NCI-H187 (cell line): ENCODE measurements around the gene NR2F1.

Experiments
- DNase-seq, 2 experiments: peaks; one replicate each; lab custom pipeline; 2025; lab: John Stamatoyannopoulos, UW

NR2F1 gene

GRCh38 chr5:93577854-93578812, 4.9 kb upstream of the NR2F1 start:
- DNase-seq, result no peak

DNA sequence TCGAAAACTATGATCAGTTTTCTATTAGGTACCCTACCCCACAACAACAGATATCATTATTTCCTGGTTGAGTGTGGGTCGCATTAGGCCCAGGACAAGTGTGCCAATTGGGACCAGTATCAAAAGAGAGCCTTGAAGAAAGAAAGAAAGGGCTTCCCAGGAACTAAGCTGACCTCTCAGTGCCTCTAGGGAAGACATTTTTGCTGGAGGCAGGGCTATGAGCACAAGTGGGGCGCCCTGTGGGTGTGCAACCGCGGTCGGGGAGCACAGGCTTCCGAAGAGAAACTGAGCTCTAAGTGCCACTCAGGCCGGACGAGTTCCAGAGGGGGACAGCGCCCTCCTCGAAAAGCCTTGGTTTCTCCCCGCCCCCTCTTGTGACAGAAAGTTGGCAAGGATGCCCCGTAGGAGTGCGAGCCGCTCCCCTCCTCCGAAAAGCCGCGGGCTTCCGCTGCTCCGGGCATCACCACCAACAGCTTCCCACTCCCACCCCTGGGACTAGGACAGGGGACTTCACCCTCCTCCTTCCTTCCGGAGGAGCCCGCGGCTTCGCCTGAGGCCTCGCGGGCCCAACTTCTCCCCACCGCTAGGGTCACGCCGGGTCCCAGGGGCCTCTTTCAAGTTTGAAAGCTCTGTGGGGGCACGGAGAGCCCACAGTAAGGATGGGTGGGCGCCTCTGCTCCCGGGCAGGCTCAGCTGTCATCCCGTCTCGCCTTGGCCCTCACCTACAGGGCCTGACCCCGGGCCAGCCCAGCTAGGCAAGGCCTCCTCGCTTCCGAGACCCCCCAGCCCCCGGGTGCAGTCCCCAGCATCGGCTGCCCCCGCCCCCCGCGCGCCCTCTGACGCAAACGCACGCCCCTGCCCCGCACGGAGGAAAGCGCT, 4.0 kb upstream of the NR2F1 start:
- no peak for DNase-seq

- peak in 1 of 2 experiments; percentile 38 for DNase-seq
Measured at GRCh38 chr5:93579692-93580062, 3.3 kb upstream of the NR2F1 start.

GRCh38 chr5:93580063-93580926, 2.7 kb upstream of the NR2F1 start:
- DNase-seq, result peak; percentile 29 to 38

- no peak for DNase-seq
Measured at GRCh38 chr5:93580927-93581445, 2.0 kb upstream of the NR2F1 start, which contains the start of gene NR2F1-AS1. NR2F1-AS1 (minus strand) TSS chr5:93581219.

GRCh38 chr5:93582167-93582462, 907 bp upstream of the NR2F1 start:
- no peak for DNase-seq

DNA sequence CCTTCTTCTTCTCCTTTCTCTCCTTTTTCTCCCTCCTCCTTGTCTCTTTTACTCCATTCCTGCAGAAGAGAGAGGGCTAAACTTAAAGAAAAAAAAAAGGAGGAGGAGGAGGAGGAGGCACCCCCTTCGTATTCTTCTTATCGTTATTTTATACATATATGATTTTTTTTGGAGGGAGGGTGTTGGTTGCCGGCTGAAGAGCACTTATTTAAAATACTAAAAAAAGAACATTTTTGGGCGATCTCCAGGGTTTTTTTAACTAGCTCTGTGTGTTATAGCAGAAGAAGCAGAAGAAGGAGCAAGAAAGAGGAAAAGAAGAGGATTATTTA, 381 bp downstream of the NR2F1 start:
- no peak for DNase-seq

- DNase-seq, result peak in 1 of 2 experiments; percentile 28
Measured at GRCh38 chr5:93583768-93584595, 960 bp downstream of the NR2F1 start.

- no peak for DNase-seq
Measured at GRCh38 chr5:93584596-93585040, 1.6 kb downstream of the NR2F1 start.

GRCh38 chr5:93585041-93585766, 2.2 kb downstream of the NR2F1 start:
- DNase-seq, result no peak

DNA sequence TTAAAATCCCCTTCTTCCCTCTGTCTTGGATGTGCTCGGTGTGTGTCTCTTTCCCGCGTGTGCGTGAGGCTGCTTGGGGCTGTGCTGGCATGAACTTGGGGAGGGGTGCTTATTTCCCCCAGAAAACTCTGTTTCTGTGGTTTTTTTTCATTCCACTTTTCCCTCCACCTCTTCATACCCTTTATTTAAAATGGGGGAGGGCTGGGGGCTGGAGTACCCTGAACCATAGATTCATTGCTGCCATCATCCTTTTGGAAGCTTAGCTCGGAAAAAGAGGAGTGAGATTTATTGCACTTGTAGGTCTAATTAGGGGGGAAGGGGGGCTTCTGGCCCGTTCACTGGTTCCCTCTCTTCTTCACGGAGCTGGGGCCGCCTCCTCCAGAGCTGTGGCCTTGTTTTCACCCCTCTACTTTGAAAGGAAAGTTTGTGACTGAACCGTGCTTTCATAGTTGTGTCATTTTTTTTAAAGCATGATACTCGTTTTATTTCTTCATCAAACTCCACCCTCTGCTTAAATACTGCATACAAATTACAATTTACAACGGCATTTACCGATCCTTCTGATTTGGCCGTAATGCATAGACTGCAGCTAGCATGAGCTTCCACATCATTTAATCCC, 2.9 kb downstream of the NR2F1 start:
- DNase-seq, result no peak

DNA sequence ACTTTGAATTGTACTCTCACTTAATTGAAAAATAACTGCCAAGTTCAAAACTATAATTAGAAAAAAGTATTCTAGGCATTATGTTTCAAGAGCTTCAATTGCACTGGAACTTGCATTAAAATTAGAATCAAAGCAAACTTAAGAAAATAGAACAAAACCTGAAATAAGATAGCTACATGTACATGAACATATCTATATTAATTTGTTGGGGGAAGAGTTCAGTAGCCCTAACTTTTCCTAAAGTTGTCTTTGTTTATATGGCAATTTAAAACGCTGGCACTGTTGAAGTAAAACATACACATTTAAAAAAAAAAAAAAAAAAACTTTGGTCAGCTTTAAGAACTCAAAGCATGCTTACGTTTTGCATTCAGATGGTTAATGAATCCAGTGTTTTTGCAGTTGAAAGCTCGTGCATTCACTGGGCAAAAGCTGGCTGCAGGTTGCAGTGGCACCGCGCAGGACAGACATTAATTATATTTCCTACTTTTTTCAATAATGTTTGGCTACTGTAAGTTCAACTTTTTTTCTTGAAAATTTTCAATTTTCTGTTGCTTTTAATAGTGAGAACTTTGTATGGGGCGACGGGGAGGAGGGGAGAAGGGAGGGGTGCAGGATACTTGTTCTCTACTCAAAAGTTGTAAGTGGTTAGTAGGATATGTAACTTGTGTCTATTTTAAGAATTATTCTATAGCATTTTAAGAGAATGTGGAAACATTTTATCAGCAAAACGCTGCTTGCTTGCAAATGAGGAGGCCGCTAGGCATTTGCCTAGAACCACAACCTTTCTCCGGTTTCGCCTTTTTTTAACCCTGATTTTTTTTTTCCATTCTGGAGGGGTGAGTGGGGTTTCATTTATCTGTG, 3.9 kb downstream of the NR2F1 start:
- no peak for DNase-seq

GRCh38 chr5:93587597-93588351, 4.8 kb downstream of the NR2F1 start:
- no peak for DNase-seq

DNA sequence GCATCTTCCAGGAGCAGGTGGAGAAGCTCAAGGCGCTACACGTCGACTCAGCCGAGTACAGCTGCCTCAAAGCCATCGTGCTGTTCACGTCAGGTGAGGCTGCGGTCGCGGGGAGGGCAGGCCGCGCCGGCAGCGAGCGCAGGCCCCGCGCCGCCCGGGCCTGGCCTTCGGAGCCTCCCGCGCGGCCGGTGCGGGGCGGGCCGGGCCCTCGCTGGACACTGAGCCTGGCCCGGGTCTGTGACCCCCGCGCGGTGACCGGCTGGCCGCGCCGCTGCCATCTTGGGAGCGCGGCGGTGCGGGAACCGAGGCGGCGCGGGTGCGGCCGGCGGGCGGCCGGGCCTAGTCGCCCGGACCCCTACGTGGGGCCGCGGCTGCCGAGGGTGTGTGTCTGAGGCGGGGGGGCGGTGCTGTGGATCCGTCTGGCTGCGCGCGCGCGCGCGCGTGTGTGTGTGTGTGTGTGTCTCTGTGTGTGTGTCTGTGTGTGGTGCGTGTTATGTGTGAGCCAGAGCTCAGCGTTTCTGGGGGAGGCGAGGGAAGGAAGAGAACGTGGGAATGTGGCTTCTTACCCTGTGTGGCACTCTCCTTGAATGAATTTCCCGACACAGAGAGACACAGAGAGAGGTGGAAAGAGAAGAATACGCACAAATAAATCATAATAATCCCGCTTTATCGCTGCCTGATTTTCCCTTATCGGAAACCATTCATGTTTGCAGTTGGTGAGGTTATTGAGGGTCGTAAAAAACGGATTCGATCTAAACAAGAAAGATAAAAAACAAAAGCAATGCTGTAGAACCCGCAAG, 5.5 kb downstream of the NR2F1 start:
- no peak for DNase-seq

- DNase-seq, result no peak
Measured at GRCh38 chr5:93589152-93589828, 6.3 kb downstream of the NR2F1 start.

- DNase-seq, result no peak
Measured at GRCh38 chr5:93589829-93590215, 6.8 kb downstream of the NR2F1 start.

DNA sequence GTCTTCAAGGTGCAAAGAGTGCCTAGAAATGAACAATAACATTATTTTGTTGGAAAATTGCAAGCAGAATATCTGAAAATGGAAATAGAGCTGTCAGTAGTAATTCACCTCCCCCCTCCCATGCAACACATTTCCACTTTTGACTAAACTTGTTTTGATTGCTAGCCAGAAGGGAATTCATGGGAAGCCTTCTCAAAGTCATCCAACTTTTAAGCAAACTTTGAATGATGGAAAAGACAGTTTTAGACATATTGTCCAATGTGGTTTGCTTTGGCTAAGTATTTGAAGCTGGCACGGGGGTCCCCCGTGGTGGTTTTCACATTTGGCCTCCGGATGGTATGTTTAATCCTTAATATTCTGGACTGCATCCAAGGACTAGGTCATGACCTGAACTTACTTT, 7.5 kb downstream of the NR2F1 start:
- no peak for DNase-seq
